Esophagus muscularis mucosa (tissue), 4 donors: Measurements from ENCODE around the gene HPD. TPM values are rescaled to one million over a fixed set of nuclear protein-coding genes. Genes with fewer than 3 reads are reported as not detected.
A peak's percentile ranks its signal among the peaks of the same experiment; 100 is the strongest.

ENCODE experiments used
- DNase-seq: peaks from one replicate; pipeline ENCODE4 v3.0.0-alpha.2; 2017; ENCODE audit errors: extremely low spot score
- H3K27ac ChIP-seq, 4 donors: fragments of 200-600 bp; sonication (generic); replicated peaks in 1 of 4; 1 replicate in 3 of 4; 2 replicates in 1 of 4; pipeline ENCODE4 v1.5.1; 2016 to 2019; ENCODE audit warnings: mild to moderate bottlenecking in 1 of 4
- H3K27me3 ChIP-seq, 4 donors: fragments of 200-600 bp; sonication (generic); one replicate each; pipeline versions ENCODE4 v1.5.1 to v1.6.0; 2016 to 2019
- H3K36me3 ChIP-seq, 4 donors: fragments of 200-600 bp; sonication (generic); one replicate each; pipeline ENCODE4 v1.5.1; 2016 to 2019
- H3K4me1 ChIP-seq, 4 donors: fragments of 200-600 bp; sonication (generic); one replicate each; pipeline ENCODE4 v1.5.1; 2016 to 2019
- H3K4me3 ChIP-seq, 4 donors: fragments of 200-600 bp; sonication (generic); 1 replicate in 2 of 4; 2 replicates in 2 of 4; pipeline ENCODE4 v1.5.1; 2016 to 2019; ENCODE audit warnings: mild to moderate bottlenecking in 4 of 4, moderate library complexity in 1 of 4
- H3K9me3 ChIP-seq, 4 donors: fragments of 200-600 bp; sonication (generic); 1 replicate in 3 of 4; 2 replicates in 1 of 4; pipeline ENCODE4 v1.5.1; 2016 to 2019
- EP300 ChIP-seq: sonication (generic); formaldehyde crosslinking; IDR thresholded peaks from one replicate; pipeline ENCODE4 v1.6.1; 2017; ENCODE audit warnings: antibody characterized with exemption
- POLR2A ChIP-seq: fragments of 450-650 bp; IDR thresholded peaks from one replicate; pipeline ENCODE4 v1.6.1; 2017; ENCODE audit warnings: antibody characterized with exemption, moderate library complexity, mild to moderate bottlenecking, low read depth
- POLR2AphosphoS5 ChIP-seq, 2 donors: sonication (generic); formaldehyde crosslinking; IDR thresholded peaks; one replicate each; pipeline ENCODE4 v1.6.1; 2017; ENCODE audit warnings: antibody characterized with exemption in 2 of 2
- WGBS: methylation state at CpG from one replicate; pipeline ENCODE4 v1.1.5; 2018; 5-methylcytosine and 5-hydroxymethylcytosine counted together
- intact Hi-C: fragments of 100-400 bp; cut with DNase I; formaldehyde crosslinking; loops from one replicate; pipeline ENCODE4 v1.15.1; 2023
- total RNA-seq, 4 donors: library from RNA; depleted of rRNA; stranded (reverse); fragments of >200 nt; gene quantifications; one replicate each; pipeline versions ENCODE4 v1.1.0 to v1.2.1, GENCODE V29; 2016
- TF ChIP-seq, protein P1 (sequence below), 3 experiments: fragments of 200-600 bp in 2 of 3; fragments of 450-650 bp in 1 of 3; sonication (generic) in 2 of 3; IDR thresholded peaks; one replicate each; pipeline ENCODE4 v1.5.1; 2017 to 2019; ENCODE audit warnings: antibody characterized with exemption in 3 of 3, mild to moderate bottlenecking in 2 of 3, moderate library complexity in 1 of 3

The HPD gene
- total RNA-seq, 4 donors from 2014 or later: 0.65 to 3.3 (median 1.3) TPM

GRCh38 chr12:121812921-121813896, 45.5 kb downstream of the HPD start:
- peak overlapping the region in 1 of 4 donors; percentile 81 for H3K27ac ChIP-seq

GRCh38 chr12:121812320-121812871, 46.3 kb downstream of the HPD start:
- Histone ChIP-seq H3K27ac (peak overlapping the region; percentile 80 to 86 (median 81)), H3K36me3 (peaks cover 50 to 82% (median 73%) of the 10 kb centered on the region in 4 donors)
- intact Hi-C loops: loop anchor here (1.0 to 2.0 kb wide), 2 partner anchors 18 to 76 kb away; partner anchors contain the start of gene PSMD9

More at GRCh38 chr12:121812921-121813896, 45.5 kb downstream of the HPD start:
- H3K27me3 ChIP-seq: no peaks in the 10 kb centered on the region
- H3K36me3 ChIP-seq: peaks cover 59 to 82% (median 74%) of the 10 kb centered on the region in 4 donors
- H3K4me3 ChIP-seq: peak overlapping the region; percentile 62 to 71 (median 66)
- WGBS: 40% methylated on average over 25 of the region's 25 CpGs
- H3K9me3 ChIP-seq: no peaks in the 10 kb centered on the region
- intact Hi-C loops: loop anchor here (1.0 to 2.0 kb wide), 2 partner anchors 19 to 76 kb away; partner anchors contain the start of gene PSMD9
- TF ChIP-seq POLR2A: no peak
- TF ChIP-seq EP300: no peak
- no peak for TF ChIP-seq POLR2AphosphoS5 (IDR thresholded peaks at IDR 0.05)
- TF ChIP-seq, protein P1, sequence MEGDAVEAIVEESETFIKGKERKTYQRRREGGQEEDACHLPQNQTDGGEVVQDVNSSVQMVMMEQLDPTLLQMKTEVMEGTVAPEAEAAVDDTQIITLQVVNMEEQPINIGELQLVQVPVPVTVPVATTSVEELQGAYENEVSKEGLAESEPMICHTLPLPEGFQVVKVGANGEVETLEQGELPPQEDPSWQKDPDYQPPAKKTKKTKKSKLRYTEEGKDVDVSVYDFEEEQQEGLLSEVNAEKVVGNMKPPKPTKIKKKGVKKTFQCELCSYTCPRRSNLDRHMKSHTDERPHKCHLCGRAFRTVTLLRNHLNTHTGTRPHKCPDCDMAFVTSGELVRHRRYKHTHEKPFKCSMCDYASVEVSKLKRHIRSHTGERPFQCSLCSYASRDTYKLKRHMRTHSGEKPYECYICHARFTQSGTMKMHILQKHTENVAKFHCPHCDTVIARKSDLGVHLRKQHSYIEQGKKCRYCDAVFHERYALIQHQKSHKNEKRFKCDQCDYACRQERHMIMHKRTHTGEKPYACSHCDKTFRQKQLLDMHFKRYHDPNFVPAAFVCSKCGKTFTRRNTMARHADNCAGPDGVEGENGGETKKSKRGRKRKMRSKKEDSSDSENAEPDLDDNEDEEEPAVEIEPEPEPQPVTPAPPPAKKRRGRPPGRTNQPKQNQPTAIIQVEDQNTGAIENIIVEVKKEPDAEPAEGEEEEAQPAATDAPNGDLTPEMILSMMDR (IDR thresholded peaks at IDR 0.05): no peak
- DNase-seq: no peak
- H3K4me1 ChIP-seq: peaks cover 35 to 61% (median 48%) of the 10 kb centered on the region in 4 donors

DNA sequence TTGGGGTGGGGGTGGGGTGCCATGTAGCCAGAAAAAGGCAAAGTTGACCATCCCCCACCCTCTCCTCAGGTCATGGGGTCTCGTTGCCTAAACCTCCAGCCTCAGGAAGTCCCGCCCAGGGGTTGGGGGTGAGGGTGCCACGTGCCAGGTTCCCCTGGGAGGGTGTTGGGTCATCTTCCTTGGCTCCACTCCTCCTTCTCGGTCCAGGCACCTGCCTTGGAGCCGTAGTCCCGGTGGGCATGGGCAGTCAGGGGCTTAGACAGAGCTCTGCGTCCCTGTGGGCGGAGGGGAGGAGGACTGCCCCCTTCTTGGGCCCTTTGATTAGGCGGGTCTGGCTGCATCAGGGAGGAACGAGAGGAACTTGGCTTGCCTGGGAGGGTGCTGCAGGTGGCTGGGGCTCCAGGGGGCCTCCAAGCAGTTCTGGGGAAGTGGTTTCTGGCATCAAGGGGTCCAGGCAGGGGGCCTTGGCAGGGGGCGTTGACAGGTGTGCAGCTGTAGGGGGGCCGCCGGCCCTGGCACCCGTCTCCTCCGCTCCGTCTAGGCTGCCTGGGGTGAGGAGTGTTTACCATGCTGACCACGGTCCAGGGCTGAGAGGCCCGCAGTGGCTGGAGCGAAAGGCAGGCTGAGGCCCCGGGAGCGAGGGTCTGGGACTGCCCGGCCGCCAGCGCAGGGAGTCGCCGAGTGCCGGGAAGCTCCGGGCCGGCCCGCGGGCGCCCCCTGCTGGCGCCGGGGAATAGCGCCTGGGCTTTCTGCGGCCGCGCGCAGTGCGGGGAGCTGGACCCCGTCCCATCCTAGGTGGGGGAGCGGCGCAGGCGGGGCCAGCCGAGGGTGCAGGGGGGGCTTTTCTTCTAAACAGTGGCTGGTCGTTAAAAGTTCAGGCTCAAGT, 47.0 kb downstream of the HPD start:
- DNase-seq: no peak
- Histone ChIP-seq H3K9me3 (no peaks in the 10 kb centered on the region), H3K4me3 (peak overlapping the region; percentile 62 to 71 (median 66)), H3K27ac (peak overlapping the region; percentile 80 to 86 (median 81)), H3K27me3 (no peaks in the 10 kb centered on the region), H3K36me3 (peaks cover 43 to 82% (median 66%) of the 10 kb centered on the region in 4 donors), H3K4me1 (peaks cover 47 to 75% (median 63%) of the 10 kb centered on the region in 4 donors)
- TF ChIP-seq EP300 (no peak), POLR2AphosphoS5 (IDR thresholded peaks at IDR 0.05) (no peak), POLR2A (no peak)
- TF ChIP-seq, protein P1 (IDR thresholded peaks at IDR 0.05): peak in 2 of 3 experiments; percentile 97 to 100
- 9% methylated on average over 11 of the region's 46 CpGs for WGBS
- intact Hi-C loops: loop anchor here (1.0 to 2.0 kb wide), 2 partner anchors 17 to 77 kb away; partner anchors contain the start of gene PSMD9

More at GRCh38 chr12:121812320-121812871, 46.3 kb downstream of the HPD start:
- TF ChIP-seq POLR2AphosphoS5 (IDR thresholded peaks at IDR 0.05) (peak; percentile 29 to 39), EP300 (no peak), POLR2A (no peak)
- TF ChIP-seq, protein P1 (IDR thresholded peaks at IDR 0.05): peak in 1 of 3 experiments; percentile 26
- peak overlapping the region; percentile 62 to 71 (median 66) for H3K4me3 ChIP-seq
- no peaks in the 10 kb centered on the region for H3K27me3 ChIP-seq
- DNase-seq: no peak
- WGBS: 16% methylated on average over 23 of the region's 26 CpGs
- H3K4me1 ChIP-seq: peaks cover 40 to 69% (median 56%) of the 10 kb centered on the region in 4 donors
- no peaks in the 10 kb centered on the region for H3K9me3 ChIP-seq

DNA sequence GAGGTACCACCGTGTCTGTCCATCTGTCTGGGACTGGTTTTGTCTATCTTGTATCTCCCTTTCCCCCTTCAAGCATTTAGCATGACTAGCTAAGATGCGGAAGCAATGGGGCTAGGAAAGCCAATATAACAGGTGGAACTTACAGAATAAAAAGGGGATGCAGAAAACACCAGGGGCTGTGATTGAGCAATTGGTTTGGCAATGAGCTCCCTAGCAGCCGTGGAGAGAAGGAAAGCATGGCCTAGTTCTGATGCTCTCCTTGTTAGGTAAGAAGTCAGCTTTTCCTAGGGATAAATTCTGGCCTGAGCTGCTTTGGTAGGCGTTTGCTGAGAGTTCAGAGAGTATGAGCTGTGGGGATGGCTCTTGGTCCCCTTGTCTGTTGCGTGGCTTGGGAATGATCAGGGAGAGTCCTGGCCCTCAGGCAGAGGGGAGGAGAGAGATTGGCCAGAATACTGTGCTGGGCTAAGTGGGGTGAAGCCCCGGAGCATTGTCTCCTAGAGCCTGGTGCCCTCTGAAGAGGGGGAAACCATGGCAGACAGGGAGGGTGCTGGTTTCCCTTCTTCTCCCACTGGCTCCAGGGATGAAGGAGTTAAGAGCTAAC, 47.7 kb downstream of the HPD start:
- 60% methylated on average over 6 of the region's 6 CpGs for WGBS
- intact Hi-C loops: no loop called here
- peak overlapping the region; percentile 62 to 71 (median 66) for H3K4me3 ChIP-seq
- peaks cover 55 to 83% (median 70%) of the 10 kb centered on the region in 4 donors for H3K4me1 ChIP-seq
- H3K9me3 ChIP-seq: no peaks in the 10 kb centered on the region
- peak overlapping the region; percentile 80 to 86 (median 81) for H3K27ac ChIP-seq
- TF ChIP-seq EP300: no peak
- no peak for TF ChIP-seq POLR2AphosphoS5 (IDR thresholded peaks at IDR 0.05)
- TF ChIP-seq, protein P1 (IDR thresholded peaks at IDR 0.05): no peak
- TF ChIP-seq POLR2A: no peak
- H3K36me3 ChIP-seq: peaks cover 38 to 77% (median 59%) of the 10 kb centered on the region in 4 donors
- no peak for DNase-seq
- H3K27me3 ChIP-seq: no peaks in the 10 kb centered on the region
